SK-N-SH treated with all-trans-retinoic acid at 6 μM for 48 hours (cell line): Measurements from ENCODE around the gene PLSCR5.

Source experiments
- ARNTL ChIP-seq: fragments of 450-650 bp; formaldehyde crosslinking; IDR thresholded peaks from 2 replicates; pipeline ENCODE4 v1.5.0; 2020; ENCODE audit warnings: low read depth, mild to moderate bottlenecking, moderate library complexity, borderline replicate concordance
- CSDC2 ChIP-seq: fragments of 250-450 bp; sonication (Bioruptor Pico); IDR thresholded peaks from 2 replicates; pipeline ENCODE4 v1.5.0; 2020; ENCODE audit warnings: mild to moderate bottlenecking, moderate library complexity
- OSR1 ChIP-seq: fragments of 250-450 bp; sonication (Bioruptor Pico); IDR thresholded peaks from 2 replicates; pipeline ENCODE4 v1.8.0; 2022; ENCODE audit warnings: moderate library complexity, mild to moderate bottlenecking, inconsistent platforms
- PATZ1 ChIP-seq: fragments of 250-450 bp; sonication (Bioruptor Pico); IDR thresholded peaks from 2 replicates; pipeline ENCODE4 v1.8.0; 2020; ENCODE audit warnings: mild to moderate bottlenecking, moderate library complexity, borderline replicate concordance
- PPARA ChIP-seq: fragments of 250-450 bp; sonication (Bioruptor Pico); IDR thresholded peaks from 2 replicates; pipeline ENCODE4 v1.5.0; 2020; ENCODE audit warnings: mild to moderate bottlenecking, borderline replicate concordance
- TCF4 ChIP-seq: fragments of 250-450 bp; sonication (Bioruptor Pico); IDR thresholded peaks from 2 replicates; pipeline ENCODE4 v1.8.0; 2021; ENCODE audit warnings: mild to moderate bottlenecking, moderate library complexity, borderline replicate concordance
- TOX ChIP-seq: fragments of 250-450 bp; sonication (Bioruptor Pico); IDR thresholded peaks from 2 replicates; pipeline ENCODE4 v1.8.0; 2021; ENCODE audit warnings: mild to moderate bottlenecking, moderate library complexity, borderline replicate concordance
- ZC3H10 ChIP-seq: fragments of 250-450 bp; sonication (Bioruptor Pico); IDR thresholded peaks from 2 replicates; pipeline ENCODE4 v1.5.1; 2021; ENCODE audit warnings: mild to moderate bottlenecking, moderate library complexity
- ZFP3 ChIP-seq: fragments of 250-450 bp; sonication (Bioruptor Pico); IDR thresholded peaks from 2 replicates; pipeline ENCODE4 v1.5.0; 2020; ENCODE audit warnings: mild to moderate bottlenecking, moderate library complexity
- TF ChIP-seq, protein P1 (sequence below): fragments of 250-450 bp; sonication (Bioruptor Pico); IDR thresholded peaks from 2 replicates; pipeline ENCODE4 v1.8.0; 2021; ENCODE audit warnings: low read depth, mild to moderate bottlenecking, moderate library complexity, borderline replicate concordance

GRCh38 chr3:146611096-146611495, 6.0 kb upstream of the PLSCR5 start:
- TF ChIP-seq OSR1 (CRISPR knock-in tag) (no peak), ZC3H10 (no peak), PPARA (no peak), ZFP3 (CRISPR knock-in tag) (no peak), ARNTL (CRISPR knock-in tag) (no peak), PATZ1 (CRISPR knock-in tag) (no peak), TCF4 (CRISPR knock-in tag) (no peak), TOX (CRISPR knock-in tag) (no peak), CSDC2 (CRISPR knock-in tag) (no peak)
- TF ChIP-seq, protein P1, sequence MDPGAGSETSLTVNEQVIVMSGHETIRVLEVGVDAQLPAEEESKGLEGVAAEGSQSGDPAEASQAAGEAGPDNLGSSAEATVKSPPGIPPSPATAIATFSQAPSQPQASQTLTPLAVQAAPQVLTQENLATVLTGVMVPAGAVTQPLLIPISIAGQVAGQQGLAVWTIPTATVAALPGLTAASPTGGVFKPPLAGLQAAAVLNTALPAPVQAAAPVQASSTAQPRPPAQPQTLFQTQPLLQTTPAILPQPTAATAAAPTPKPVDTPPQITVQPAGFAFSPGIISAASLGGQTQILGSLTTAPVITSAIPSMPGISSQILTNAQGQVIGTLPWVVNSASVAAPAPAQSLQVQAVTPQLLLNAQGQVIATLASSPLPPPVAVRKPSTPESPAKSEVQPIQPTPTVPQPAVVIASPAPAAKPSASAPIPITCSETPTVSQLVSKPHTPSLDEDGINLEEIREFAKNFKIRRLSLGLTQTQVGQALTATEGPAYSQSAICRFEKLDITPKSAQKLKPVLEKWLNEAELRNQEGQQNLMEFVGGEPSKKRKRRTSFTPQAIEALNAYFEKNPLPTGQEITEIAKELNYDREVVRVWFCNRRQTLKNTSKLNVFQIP (CRISPR knock-in tag): no peak
